IMR-90 (cell line): ENCODE data around the gene SLAMF9. TPM values are rescaled to one million over a fixed set of nuclear protein-coding genes. Genes with fewer than 3 reads are reported as not detected.

Experiments
- ATAC-seq: fragments of 200-7000 bp; cut with Tn5 transposase; 2 replicates; pipeline ENCODE4 v1.9.1; 2020; ENCODE audit warnings: low read depth, mild to moderate bottlenecking, moderate library complexity
- BruUV-seq: library from RNA; stranded (reverse); fragments of 400-500 nt; replicated peaks from 2 replicates; lab custom pipeline; 2021; lab: Mats Ljungman, UMichigan
- CTCF ChIA-PET: fragments of 300-600 bp; formaldehyde crosslinking; extraction: SDS; loops from one replicate; lab custom pipeline; 2021; ENCODE audit warnings: antibody characterized with exemption; lab: Yijun Ruan, JAX
- POLR2A ChIA-PET: fragments of 300-600 bp; sonication (Branson Sonifier 250); formaldehyde crosslinking; loops from one replicate; lab custom pipeline; 2022; ENCODE audit warnings: antibody characterized with exemption; ENCODE audit not compliant: unreplicated experiment; lab: Charles Lee
- DNase-seq: peaks from one replicate; pipeline ENCODE4 v3.0.0; 2013
- H2AFZ ChIP-seq: replicated peaks from 2 replicates; pipeline ENCODE3; 2013; ENCODE audit warnings: low read length, mild to moderate bottlenecking; ENCODE audit not compliant: poor library complexity
- H2AK5ac ChIP-seq: 2 replicates; pipeline ENCODE4 v1.6.1; 2013; ENCODE audit warnings: low read depth, low read length, inconsistent platforms
- H2AK9ac ChIP-seq: replicated peaks from 2 replicates; pipeline ENCODE3; 2013; ENCODE audit warnings: mild to moderate bottlenecking, low read depth, low read length, moderate library complexity; ENCODE audit not compliant: poor library complexity
- H2BK120ac ChIP-seq: 2 replicates; pipeline ENCODE4 v1.6.1; 2013; ENCODE audit warnings: low read depth, low read length, inconsistent platforms
- H2BK15ac ChIP-seq: 3 replicates; pipeline ENCODE4 v1.6.1; 2013; ENCODE audit warnings: low read depth, low read length, inconsistent platforms
- H2BK20ac ChIP-seq: 2 replicates; pipeline ENCODE4 v1.6.1; 2013; ENCODE audit warnings: low read depth, mild to moderate bottlenecking, inconsistent platforms, low read length, moderate library complexity
- H2BK5ac ChIP-seq: 2 replicates; pipeline ENCODE4 v1.6.1; 2013; ENCODE audit warnings: mild to moderate bottlenecking, low read depth, low read length, inconsistent platforms; ENCODE audit not compliant: poor library complexity, severe bottlenecking
- H3K14ac ChIP-seq: replicated peaks from 2 replicates; pipeline ENCODE4 v1.6.1; 2013; ENCODE audit warnings: low read depth, low read length, inconsistent platforms
- H3K18ac ChIP-seq: 2 replicates; pipeline ENCODE4 v1.6.1; 2013; ENCODE audit warnings: low read depth, low read length, control low read depth
- H3K23ac ChIP-seq: 2 replicates; pipeline ENCODE4 v1.6.1; 2013; ENCODE audit warnings: low read depth, low read length, inconsistent platforms
- H3K27ac ChIP-seq: 2 replicates; pipeline ENCODE4 v1.5.1; 2013; ENCODE audit warnings: mild to moderate bottlenecking, control low read depth, low read length; ENCODE audit not compliant: insufficient read depth
- H3K27me3 ChIP-seq: 2 replicates; pipeline ENCODE4 v1.6.1; 2013; ENCODE audit warnings: low read length; ENCODE audit not compliant: control insufficient read depth, insufficient read depth
- H3K36me3 ChIP-seq: 2 replicates; pipeline ENCODE4 v1.6.1; 2013; ENCODE audit warnings: low read length, mixed read lengths; ENCODE audit not compliant: control insufficient read depth, insufficient read depth
- H3K4ac ChIP-seq: 2 replicates; pipeline ENCODE4 v1.6.1; 2013; ENCODE audit warnings: low read depth, low read length, inconsistent platforms
- H3K4me1 ChIP-seq: 2 replicates; pipeline ENCODE4 v1.6.1; 2013; ENCODE audit warnings: low read length, mixed read lengths; ENCODE audit not compliant: control insufficient read depth, insufficient read depth
- H3K4me2 ChIP-seq: 2 replicates; pipeline ENCODE4 v1.6.1; 2013; ENCODE audit warnings: low read depth, mild to moderate bottlenecking, control low read depth, low read length, moderate library complexity
- H3K4me3 ChIP-seq: 2 replicates; pipeline ENCODE4 v1.5.1; 2013; ENCODE audit warnings: low read depth, mild to moderate bottlenecking, control low read depth, low read length, moderate library complexity; ENCODE audit not compliant: insufficient read depth
- H3K56ac ChIP-seq: 2 replicates; pipeline ENCODE4 v1.6.1; 2013; ENCODE audit warnings: low read length, inconsistent platforms; ENCODE audit not compliant: insufficient read depth; ENCODE audit errors: extremely low read depth
- H3K79me1 ChIP-seq, 2 experiments: 2 replicates each; pipeline ENCODE4 v1.6.1; 2013; ENCODE audit warnings: low read length in 2 of 2, inconsistent platforms in 1 of 2, low read depth in 1 of 2
- H3K9ac ChIP-seq: 2 replicates; pipeline ENCODE4 v1.6.1; 2013; ENCODE audit warnings: low read depth, low read length, control low read depth
- H3K9me1 ChIP-seq: 2 replicates; pipeline ENCODE4 v1.6.1; 2013; ENCODE audit warnings: low read length, inconsistent platforms; ENCODE audit not compliant: insufficient read depth
- H3K9me3 ChIP-seq: 2 replicates; pipeline ENCODE4 v1.6.1; 2013; ENCODE audit warnings: low read length; ENCODE audit not compliant: control insufficient read depth, insufficient read depth
- H4K20me1 ChIP-seq: 2 replicates; pipeline ENCODE4 v1.6.1; 2013; ENCODE audit warnings: low read length, inconsistent platforms; ENCODE audit not compliant: insufficient read depth
- H4K5ac ChIP-seq: 2 replicates; pipeline ENCODE4 v1.6.1; 2013; ENCODE audit warnings: mild to moderate bottlenecking, low read depth, low read length, control low read depth
- H4K8ac ChIP-seq, 2 experiments: 2 replicates each; pipeline ENCODE4 v1.6.1; 2013; ENCODE audit warnings: low read depth in 2 of 2, low read length in 2 of 2, control low read depth in 1 of 2, inconsistent platforms in 1 of 2
- H4K91ac ChIP-seq: 2 replicates; pipeline ENCODE4 v1.6.1; 2013; ENCODE audit warnings: low read depth, low read length, inconsistent platforms; ENCODE audit not compliant: insufficient read depth
- BHLHE40 ChIP-seq: fragments of 150-350 bp; IDR thresholded peaks from 2 replicates; pipeline ENCODE4 v1.6.1; 2016; ENCODE audit warnings: mild to moderate bottlenecking, low read depth, low read length
- MAFK ChIP-seq: IDR thresholded peaks from 2 replicates; pipeline ENCODE4 v1.6.1; 2012; ENCODE audit warnings: low read depth, low read length, improper control_type of control experiment
- MXI1 ChIP-seq: IDR thresholded peaks from 2 replicates; pipeline ENCODE4 v1.6.1; 2012; ENCODE audit warnings: low read depth, mild to moderate bottlenecking, low read length, moderate library complexity, borderline replicate concordance
- SMC3 ChIP-seq: fragments of 150-350 bp; IDR thresholded peaks from 2 replicates; pipeline ENCODE4 v1.6.1; 2016; ENCODE audit warnings: low read depth, mild to moderate bottlenecking, antibody characterized with exemption, low read length, moderate library complexity
- WGBS, 2 experiments: methylation state at CpG; one replicate each; pipeline versions ENCODE4 v1.1.5 to v1.1.7; 2013; ENCODE audit warnings: missing lambda C conversion rate in 2 of 2; ENCODE audit not compliant: insufficient read length in 1 of 2; ENCODE audit errors: extremely low coverage in 2 of 2; 5-methylcytosine and 5-hydroxymethylcytosine counted together
- dilution Hi-C: fragments of 300-500 bp; cut with HindIII; formaldehyde crosslinking; loops from one replicate; pipeline ENCODE4 v1.14.3; 2018; ENCODE audit warnings: low sequenced_read_pairs; ENCODE audit not compliant: unreplicated experiment
- in situ Hi-C: fragments of 300-500 bp; cut with MboI; formaldehyde crosslinking; loops from 3 replicates; pipeline ENCODE4 v1.14.3; 2019; ENCODE audit warnings: low sequenced_read_pairs, inconsistent platforms, mixed read lengths
- intact Hi-C: fragments of 100-400 bp; cut with micrococcal nuclease; formaldehyde crosslinking; loops from 2 replicates; pipeline ENCODE4 v1.10.0; 2022
- polyA plus RNA-seq, 3 experiments: library from polyadenylated mRNA; depleted of rRNA; stranded (reverse); fragments of >200 nt; gene quantifications; 2 replicates each; pipeline ENCODE4 v1.2.3, GENCODE V29; 2012; ENCODE audit warnings: low replicate concordance in 1 of 3
- total RNA-seq: library from RNA; depleted of rRNA; stranded (reverse); fragments of >200 nt; gene quantifications from 2 replicates; pipeline ENCODE4 v1.2.3, GENCODE V29; 2012
- TF ChIP-seq, protein P1 (sequence below): conservative IDR thresholded peaks from 2 replicates; pipeline ENCODE4 v1.5.1; 2012; ENCODE audit warnings: mild to moderate bottlenecking, low read depth, low read length, improper control_type of control experiment

SLAMF9 gene
- total and polyA plus RNA-seq, 2 of the 4 experiments (the other 2 are of a cell fraction) = 0.18 to 0.67 TPM

DNA sequence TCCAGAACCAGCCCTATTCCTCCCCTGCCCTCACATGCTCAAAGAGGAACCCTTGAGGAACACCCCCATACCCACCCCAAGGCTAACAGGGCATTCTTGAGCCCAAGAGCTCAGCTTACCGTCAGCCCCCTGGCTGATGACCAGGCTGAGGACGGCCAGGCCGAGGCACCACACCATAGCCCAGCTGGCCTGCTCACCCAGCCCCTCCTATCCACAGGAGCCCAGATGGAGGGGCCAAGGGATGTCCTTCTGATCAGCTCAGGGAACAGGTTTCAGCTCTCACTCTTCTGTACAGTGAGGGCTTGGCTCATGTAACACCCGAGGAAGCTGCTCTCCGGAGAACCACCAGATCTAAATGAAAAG, 10.8 kb downstream of the SLAMF9 start:
- DNase-seq (no peak), ATAC-seq (no peak)
- 67% methylated on average over 1 of the region's 5 CpGs; no CpG with 5 or more reads in 1 of the 2 experiments for WGBS, 2 experiments
- no TSS peak for BruUV-seq
- no peaks in the 10 kb centered on the region for H3K79me1 ChIP-seq
- no peak overlapping the region for H2BK20ac ChIP-seq
- H3K56ac ChIP-seq = no peak overlapping the region
- peaks cover 75% of the 10 kb centered on the region for H3K27me3 ChIP-seq
- no peak overlapping the region for H3K4ac ChIP-seq
- CTCF ChIA-PET = no interaction called here
- no peak overlapping the region for H4K5ac ChIP-seq
- no peak overlapping the region for H3K4me2 ChIP-seq
- no peak overlapping the region for H2AK5ac ChIP-seq
- no peaks in the 10 kb centered on the region for H3K9me1 ChIP-seq
- in situ Hi-C loops = no loop called here
- H3K18ac ChIP-seq = no peak overlapping the region
- TF ChIP-seq BHLHE40 (no peak), MXI1 (no peak), MAFK (no peak), SMC3 (no peak)
- TF ChIP-seq, protein P1, sequence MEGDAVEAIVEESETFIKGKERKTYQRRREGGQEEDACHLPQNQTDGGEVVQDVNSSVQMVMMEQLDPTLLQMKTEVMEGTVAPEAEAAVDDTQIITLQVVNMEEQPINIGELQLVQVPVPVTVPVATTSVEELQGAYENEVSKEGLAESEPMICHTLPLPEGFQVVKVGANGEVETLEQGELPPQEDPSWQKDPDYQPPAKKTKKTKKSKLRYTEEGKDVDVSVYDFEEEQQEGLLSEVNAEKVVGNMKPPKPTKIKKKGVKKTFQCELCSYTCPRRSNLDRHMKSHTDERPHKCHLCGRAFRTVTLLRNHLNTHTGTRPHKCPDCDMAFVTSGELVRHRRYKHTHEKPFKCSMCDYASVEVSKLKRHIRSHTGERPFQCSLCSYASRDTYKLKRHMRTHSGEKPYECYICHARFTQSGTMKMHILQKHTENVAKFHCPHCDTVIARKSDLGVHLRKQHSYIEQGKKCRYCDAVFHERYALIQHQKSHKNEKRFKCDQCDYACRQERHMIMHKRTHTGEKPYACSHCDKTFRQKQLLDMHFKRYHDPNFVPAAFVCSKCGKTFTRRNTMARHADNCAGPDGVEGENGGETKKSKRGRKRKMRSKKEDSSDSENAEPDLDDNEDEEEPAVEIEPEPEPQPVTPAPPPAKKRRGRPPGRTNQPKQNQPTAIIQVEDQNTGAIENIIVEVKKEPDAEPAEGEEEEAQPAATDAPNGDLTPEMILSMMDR = no peak
- no peak overlapping the region for H3K23ac ChIP-seq
- H3K14ac ChIP-seq = no peak overlapping the region
- H3K9me3 ChIP-seq = no peaks in the 10 kb centered on the region
- H2AK9ac ChIP-seq = no peak overlapping the region
- dilution Hi-C loops = no loop called here
- no peak overlapping the region for H2BK5ac ChIP-seq
- no peak overlapping the region for H3K9ac ChIP-seq
- no peaks in the 10 kb centered on the region for H3K4me1 ChIP-seq
- H4K8ac ChIP-seq = no peak overlapping the region
- H2BK120ac ChIP-seq = no peak overlapping the region
- no peak overlapping the region for H3K27ac ChIP-seq
- POLR2A ChIA-PET = no interaction called here
- H3K4me3 ChIP-seq = no peak overlapping the region
- no peaks in the 10 kb centered on the region for H3K36me3 ChIP-seq
- H2AFZ ChIP-seq = no peak overlapping the region
- H2BK15ac ChIP-seq = no peak overlapping the region
- intact Hi-C loops = loop anchor here (10.0 kb wide), 1 partner anchor 432 kb away; no protein-coding TSS in a partner anchor
- no peak overlapping the region for H4K91ac ChIP-seq
- no peaks in the 10 kb centered on the region for H4K20me1 ChIP-seq
